KMS-11 (cell line): ENCODE data around the gene MRPS21.
A peak's percentile ranks its signal among the peaks of the same experiment; 100 is the strongest.

Source experiments
- H2AFZ ChIP-seq: fragments of 200-600 bp; sonication (generic); 2 replicates; pipeline ENCODE4 v1.6.1; 2016; ENCODE audit warnings: antibody characterized with exemption, mixed run types, low read depth
- H3K27ac ChIP-seq: fragments of 200-600 bp; sonication (generic); 2 replicates; pipeline ENCODE4 v1.6.1; 2016; ENCODE audit warnings: mild to moderate bottlenecking, mixed run types
- H3K27me3 ChIP-seq: fragments of 200-600 bp; sonication (generic); 2 replicates; pipeline ENCODE4 v1.6.1; 2017; ENCODE audit warnings: mild to moderate bottlenecking, low read depth, mixed run types, moderate library complexity; ENCODE audit not compliant: insufficient read depth
- H3K36me3 ChIP-seq: fragments of 200-600 bp; sonication (generic); 2 replicates; pipeline ENCODE4 v1.6.1; 2017; ENCODE audit warnings: mild to moderate bottlenecking, mixed run types; ENCODE audit not compliant: insufficient read depth
- H3K4me1 ChIP-seq: fragments of 200-600 bp; sonication (generic); 2 replicates; pipeline ENCODE4 v1.6.1; 2016; ENCODE audit warnings: mild to moderate bottlenecking, low read depth, mixed run types; ENCODE audit not compliant: poor library complexity, severe bottlenecking
- H3K4me2 ChIP-seq: fragments of 200-600 bp; sonication (generic); 2 replicates; pipeline ENCODE4 v1.7.0; 2016; ENCODE audit warnings: mild to moderate bottlenecking, mixed run types
- H3K4me3 ChIP-seq: fragments of 200-600 bp; sonication (generic); IDR thresholded peaks from 2 replicates; pipeline ENCODE4 v1.6.1; 2017; ENCODE audit warnings: low read depth, low read length, mixed read lengths; ENCODE audit not compliant: insufficient read depth
- H3K79me2 ChIP-seq: fragments of 200-600 bp; sonication (generic); 2 replicates; pipeline ENCODE4 v1.6.1; 2016; ENCODE audit warnings: low read depth, mixed run types; ENCODE audit not compliant: insufficient read depth
- H3K9ac ChIP-seq: fragments of 200-600 bp; sonication (generic); 2 replicates; pipeline ENCODE4 v1.6.1; 2016; ENCODE audit warnings: mild to moderate bottlenecking, mixed run types
- H4K20me1 ChIP-seq: fragments of 200-600 bp; sonication (generic); 2 replicates; pipeline ENCODE4 v1.6.1; 2016; ENCODE audit warnings: mild to moderate bottlenecking, mixed run types; ENCODE audit not compliant: insufficient read depth
- CTCF ChIP-seq: fragments of 200-600 bp; sonication (generic); conservative IDR thresholded peaks from 2 replicates; pipeline ENCODE4 v1.6.1; 2017; ENCODE audit warnings: low read depth, mild to moderate bottlenecking, antibody characterized with exemption, low read length, moderate library complexity, mixed read lengths

Gene MRPS21

GRCh38 chr1:150293433-150294253, at the start of gene MRPS21:
Gene MRPS21, plus strand, starts transcription at chr1:150293861. Its CDS starts 506 bp downstream, at chr1:150294367.
- Histone ChIP-seq H2AFZ (peak within 1 kb of the TSS; percentile 11; the same call in 1 of the 2 replicates), H3K27me3 (no peaks in the 10 kb centered on the region), H3K9ac (no peak within 1 kb of the TSS; the same call in 1 of the 2 replicates), H4K20me1 (no peaks in the 10 kb centered on the region), H3K4me1 (no peaks in the 10 kb centered on the region), H3K79me2 (no peaks in the 10 kb centered on the region), H3K36me3 (no peaks in the 10 kb centered on the region), H3K4me2 (no peak within 1 kb of the TSS; the same call in 1 of the 2 replicates), H3K4me3 (no peak within 1 kb of the TSS), H3K27ac (no peak within 1 kb of the TSS)
- TF ChIP-seq CTCF = no peak

DNA sequence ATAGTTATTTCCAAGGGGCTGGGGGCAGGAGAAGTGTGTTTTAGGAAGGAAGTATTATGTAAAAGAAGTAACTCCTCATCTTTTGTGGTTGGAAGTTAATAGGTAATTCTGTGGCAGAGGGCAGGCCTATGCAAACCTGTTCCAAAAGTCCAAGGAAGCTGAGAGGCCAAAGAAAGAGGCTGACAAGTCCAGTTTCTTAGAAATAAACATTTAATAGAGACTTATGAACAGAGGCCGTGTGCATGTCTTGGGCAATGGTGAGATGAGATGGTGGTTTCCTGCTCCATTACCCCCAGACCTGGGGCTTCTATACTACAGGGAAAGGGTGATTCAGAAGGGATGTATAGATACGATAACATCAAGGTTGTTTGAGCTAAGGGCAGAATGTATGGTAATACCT, 43.7 kb upstream of the MRPS21 start:
- Histone ChIP-seq H4K20me1 (no peaks in the 10 kb centered on the region), H3K4me1 (no peaks in the 10 kb centered on the region), H3K79me2 (no peaks in the 10 kb centered on the region), H3K27ac (no peak overlapping the region), H3K36me3 (no peaks in the 10 kb centered on the region), H3K27me3 (no peaks in the 10 kb centered on the region), H3K4me3 (no peak overlapping the region), H3K4me2 (no peak overlapping the region), H3K9ac (no peak overlapping the region), H2AFZ (no peak overlapping the region)
- TF ChIP-seq CTCF = no peak

GRCh38 chr1:150256198-150256553, 37.5 kb upstream of the MRPS21 start:
- Histone ChIP-seq H3K79me2 (no peaks in the 10 kb centered on the region), H3K36me3 (no peaks in the 10 kb centered on the region), H3K4me1 (peaks cover 13% of the 10 kb centered on the region), H3K27me3 (peaks cover 17% of the 10 kb centered on the region), H3K4me3 (no peak overlapping the region), H3K9ac (no peak overlapping the region), H4K20me1 (no peaks in the 10 kb centered on the region), H3K4me2 (peak overlapping the region; percentile 49; the same call in 1 of the 2 replicates), H3K27ac (no peak overlapping the region), H2AFZ (peak overlapping the region; percentile 60; the same call in 1 of the 2 replicates)
- 0 out of 2 replicates have a peak, but pooled peaks have one; percentile 42 for TF ChIP-seq CTCF

DNA sequence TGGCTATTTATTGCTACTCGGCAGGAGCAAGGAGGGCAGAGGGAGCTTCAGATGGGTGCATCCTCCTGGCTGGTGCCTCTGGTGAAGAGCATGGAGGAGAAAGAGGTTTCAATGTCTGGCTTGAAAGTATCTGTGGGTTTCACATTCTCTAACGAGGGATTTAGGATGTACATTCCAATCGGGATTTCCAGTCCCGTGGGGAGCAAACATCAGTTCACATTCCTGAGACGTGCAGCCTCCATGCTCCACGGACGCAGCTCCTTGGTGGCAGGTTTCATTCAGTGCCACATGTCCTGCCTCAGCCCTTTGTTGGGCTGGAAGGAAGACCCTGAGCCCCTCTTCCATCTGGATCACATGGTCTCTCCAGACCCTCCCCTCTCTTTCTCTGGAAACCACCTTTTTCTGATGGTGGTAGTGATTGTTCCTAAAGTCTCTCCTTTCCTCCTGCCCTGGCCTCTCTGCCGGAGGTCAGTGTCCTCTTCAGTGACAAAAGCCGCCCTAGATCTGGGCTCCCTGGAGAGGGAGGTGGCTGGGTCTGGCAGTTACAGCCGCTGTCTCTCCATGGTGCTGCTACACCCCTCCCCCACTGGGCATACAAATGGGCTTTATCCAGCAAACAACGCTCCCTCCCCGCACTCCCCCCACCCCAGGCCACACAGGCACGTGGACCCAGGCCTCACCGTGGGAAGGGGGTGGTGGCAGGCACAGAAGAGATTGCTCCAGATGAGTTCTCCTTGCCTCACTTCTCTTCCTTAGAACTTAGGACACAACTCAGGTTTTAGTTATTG, 36.9 kb upstream of the MRPS21 start:
- H3K4me1 ChIP-seq = peaks cover 13% of the 10 kb centered on the region
- H3K27ac ChIP-seq = no peak overlapping the region
- H3K27me3 ChIP-seq = peaks cover 17% of the 10 kb centered on the region
- no peak for TF ChIP-seq CTCF
- H3K79me2 ChIP-seq = no peaks in the 10 kb centered on the region
- no peak overlapping the region for H3K9ac ChIP-seq
- no peaks in the 10 kb centered on the region for H3K36me3 ChIP-seq
- no peaks in the 10 kb centered on the region for H4K20me1 ChIP-seq
- H3K4me3 ChIP-seq = no peak overlapping the region
- peak overlapping the region; percentile 60; the same call in 1 of the 2 replicates for H2AFZ ChIP-seq
- H3K4me2 ChIP-seq = no peak overlapping the region; the same call in 1 of the 2 replicates
